H1 (cell line): ENCODE data around the gene BAIAP2.

Source experiments
- CBX8 ChIP-seq: fragments of 300-800, 300-1000 bp; sonication (generic); IDR thresholded peaks from 2 replicates; pipeline ENCODE4 v1.7.1; 2016; ENCODE audit warnings: low read depth, low read length, borderline replicate concordance
- EZH2 ChIP-seq: fragments of 200-600 bp; sonication (generic); IDR thresholded peaks from 2 replicates; pipeline ENCODE4 v1.7.1; 2012; ENCODE audit warnings: low read depth, mild to moderate bottlenecking, moderate library complexity, low read length, inconsistent platforms; ENCODE audit not compliant: severe bottlenecking
- JUND ChIP-seq: IDR thresholded peaks from 2 replicates; pipeline ENCODE4 v1.6.1; 2011; ENCODE audit warnings: mild to moderate bottlenecking, improper control_type of control experiment, low read length
- POLR2A ChIP-seq, 2 experiments: IDR thresholded peaks; 1 replicate in 1 of 2; 2 replicates in 1 of 2; pipeline ENCODE4 v1.6.1; 2011; ENCODE audit warnings: low read depth in 2 of 2, low read length in 2 of 2, mild to moderate bottlenecking in 2 of 2; ENCODE audit errors: control extremely low read depth in 1 of 2
- RAD21 ChIP-seq, 2 experiments: IDR thresholded peaks in 1 of 2; conservative IDR thresholded peaks in 1 of 2; 2 replicates each; pipeline ENCODE4 v1.6.1; 2011; ENCODE audit warnings: low read depth in 2 of 2, low read length in 2 of 2, improper control_type of control experiment in 1 of 2, inconsistent platforms in 1 of 2, mild to moderate bottlenecking in 1 of 2, moderate library complexity in 1 of 2
- RFX5 ChIP-seq: IDR thresholded peaks from 2 replicates; pipeline ENCODE4 v1.6.1; 2011; ENCODE audit warnings: low read depth, low read length, improper control_type of control experiment, borderline replicate concordance
- TCF12 ChIP-seq: IDR thresholded peaks from 2 replicates; pipeline ENCODE4 v1.6.1; 2011; ENCODE audit warnings: low read depth, mild to moderate bottlenecking, low read length
- YY1 ChIP-seq: IDR thresholded peaks from 2 replicates; pipeline ENCODE4 v1.6.1; 2011; ENCODE audit warnings: low read depth, mild to moderate bottlenecking, low read length
- TF ChIP-seq, protein P1 (sequence below), 3 experiments: IDR thresholded peaks; 1 replicate in 2 of 3; 2 replicates in 1 of 3; pipeline versions ENCODE4 v1.5.1 to v1.6.1; 2011; ENCODE audit warnings: low read length in 3 of 3, mild to moderate bottlenecking in 3 of 3, inconsistent platforms in 2 of 3, low read depth in 1 of 3, moderate library complexity in 1 of 3; ENCODE audit not compliant: insufficient read depth in 1 of 3; ENCODE audit errors: control extremely low read depth in 1 of 3
- TF ChIP-seq, protein P2 (sequence below): IDR thresholded peaks from 2 replicates; pipeline ENCODE4 v1.6.1; 2012; ENCODE audit warnings: inconsistent platforms

DNA sequence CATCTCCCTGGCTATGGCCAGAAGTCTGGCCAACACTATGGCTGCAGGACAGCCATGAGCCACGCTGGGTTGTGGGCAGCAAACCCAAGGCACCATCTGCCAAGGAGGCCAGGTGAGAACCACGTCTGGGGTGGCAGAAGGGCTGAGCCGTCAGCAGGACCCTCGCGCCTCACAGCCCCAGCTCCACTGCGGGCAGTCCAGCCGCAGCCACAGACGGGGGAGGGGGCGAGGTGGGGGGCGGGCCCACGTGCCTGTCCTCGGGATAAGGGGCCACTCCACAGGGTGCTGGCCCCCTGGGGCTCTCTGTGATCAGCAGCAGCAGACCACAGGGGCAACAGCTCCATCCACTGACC is 6.5 kb upstream of the BAIAP2 start:
- TF ChIP-seq, protein P1, sequence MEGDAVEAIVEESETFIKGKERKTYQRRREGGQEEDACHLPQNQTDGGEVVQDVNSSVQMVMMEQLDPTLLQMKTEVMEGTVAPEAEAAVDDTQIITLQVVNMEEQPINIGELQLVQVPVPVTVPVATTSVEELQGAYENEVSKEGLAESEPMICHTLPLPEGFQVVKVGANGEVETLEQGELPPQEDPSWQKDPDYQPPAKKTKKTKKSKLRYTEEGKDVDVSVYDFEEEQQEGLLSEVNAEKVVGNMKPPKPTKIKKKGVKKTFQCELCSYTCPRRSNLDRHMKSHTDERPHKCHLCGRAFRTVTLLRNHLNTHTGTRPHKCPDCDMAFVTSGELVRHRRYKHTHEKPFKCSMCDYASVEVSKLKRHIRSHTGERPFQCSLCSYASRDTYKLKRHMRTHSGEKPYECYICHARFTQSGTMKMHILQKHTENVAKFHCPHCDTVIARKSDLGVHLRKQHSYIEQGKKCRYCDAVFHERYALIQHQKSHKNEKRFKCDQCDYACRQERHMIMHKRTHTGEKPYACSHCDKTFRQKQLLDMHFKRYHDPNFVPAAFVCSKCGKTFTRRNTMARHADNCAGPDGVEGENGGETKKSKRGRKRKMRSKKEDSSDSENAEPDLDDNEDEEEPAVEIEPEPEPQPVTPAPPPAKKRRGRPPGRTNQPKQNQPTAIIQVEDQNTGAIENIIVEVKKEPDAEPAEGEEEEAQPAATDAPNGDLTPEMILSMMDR (IDR thresholded peaks at IDR 0.05; ENCODE audit: control extremely low read depth in 1 of 3, insufficient read depth in 1 of 3, low read depth in 1 of 3, low read length in 3 of 3) = no peak
- no peak for TF ChIP-seq POLR2A (IDR thresholded peaks at IDR 0.05; ENCODE audit: control extremely low read depth in 1 of 2, low read depth in 2 of 2, low read length in 2 of 2)
- no peak for TF ChIP-seq TCF12
- TF ChIP-seq RAD21 (IDR thresholded peaks at IDR 0.05 in 1 of 2, conservative IDR thresholded peaks at IDR 0.05 in 1 of 2; ENCODE audit: low read depth in 2 of 2, low read length in 2 of 2) = no peak
- no peak for TF ChIP-seq JUND
- TF ChIP-seq CBX8 = no peak
- TF ChIP-seq RFX5 = no peak
- no peak for TF ChIP-seq YY1
- no peak for TF ChIP-seq EZH2
- TF ChIP-seq, protein P2, sequence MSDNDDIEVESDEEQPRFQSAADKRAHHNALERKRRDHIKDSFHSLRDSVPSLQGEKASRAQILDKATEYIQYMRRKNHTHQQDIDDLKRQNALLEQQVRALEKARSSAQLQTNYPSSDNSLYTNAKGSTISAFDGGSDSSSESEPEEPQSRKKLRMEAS = no peak
